T-helper 1 cell treated with Interleukin-12 subunit alpha and Interleukin-12 subunit beta and Interleukin-4 antibody, amounts not matched to agents 30 ng/mL and 1 ng/mL, for 36 hours (primary cell): ENCODE data around the gene NUMB. TPM values are rescaled to one million over a fixed set of nuclear protein-coding genes. Genes with fewer than 3 reads are reported as not detected.

ENCODE experiments used
- intact Hi-C: fragments of 100-400 bp; cut with micrococcal nuclease; formaldehyde crosslinking; loops from one replicate; pipeline ENCODE4 v1.15.1; 2024
- total RNA-seq: library from RNA; stranded (reverse); gene quantifications from 2 replicates; pipeline ENCODE4 v1.2.3, GENCODE V29; 2022

The NUMB gene
- total RNA-seq, 1 donor from 2014 or later = 61.6 TPM

GRCh38 chr14:73466861-73467260 is 8.5 kb upstream of the NUMB start:
- intact Hi-C loops = no loop called here

DNA sequence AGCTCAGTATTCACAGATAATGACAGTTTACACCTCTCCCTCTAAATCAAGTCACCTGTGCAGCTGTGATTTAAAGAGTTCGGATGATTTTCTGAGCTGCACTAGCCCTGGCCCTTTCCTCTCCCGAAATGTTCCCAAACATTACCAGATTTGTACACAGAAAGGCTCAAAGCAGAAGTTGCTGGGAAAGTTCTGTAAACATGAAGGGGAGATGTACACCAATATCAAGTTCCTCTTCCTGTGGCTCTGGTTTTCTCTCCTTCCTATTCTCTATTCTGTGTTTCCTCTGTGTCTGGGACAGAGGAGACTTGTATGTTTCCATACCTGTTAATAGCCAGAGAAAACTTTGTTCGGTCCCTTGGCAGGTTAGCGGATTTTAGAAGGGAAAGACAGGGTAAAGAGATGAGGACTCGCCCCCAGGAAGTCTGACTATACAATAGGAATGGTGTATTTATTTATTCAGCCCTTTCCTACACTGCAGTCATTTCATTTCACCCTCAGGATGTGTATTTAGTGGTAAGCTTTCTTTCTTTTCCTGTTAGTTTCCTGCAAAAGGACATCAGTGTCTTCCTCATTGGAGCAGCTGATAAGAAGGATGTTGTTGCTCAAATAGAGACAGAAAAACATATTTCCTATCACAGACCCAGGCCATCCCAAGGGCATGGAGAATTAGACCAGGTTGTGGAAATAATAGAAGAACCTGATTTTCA is 7.6 kb upstream of the NUMB start:
- intact Hi-C loops = no loop called here

DNA sequence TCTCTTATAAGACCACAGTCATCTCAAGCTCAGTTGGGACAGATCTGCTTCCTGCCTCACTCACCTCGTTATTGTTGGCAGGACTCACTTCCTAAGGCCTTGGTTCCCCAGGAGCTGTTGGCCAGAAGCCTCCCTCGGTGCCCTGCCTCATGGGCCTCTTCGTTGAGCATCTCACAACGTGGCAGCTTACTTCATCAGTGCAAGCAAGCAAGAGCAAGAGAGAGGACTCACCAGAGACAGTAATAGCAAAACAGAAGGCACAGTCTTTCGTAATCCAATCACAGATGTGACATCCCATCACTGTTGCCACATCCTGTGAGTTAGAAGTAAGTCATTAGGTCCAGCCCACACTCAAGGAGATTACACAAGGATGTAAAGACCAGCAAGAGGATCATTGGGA is 5.1 kb upstream of the NUMB start:
- intact Hi-C loops = no loop called here

GRCh38 chr14:73462815-73463214 is 4.5 kb upstream of the NUMB start:
- intact Hi-C loops = no loop called here

DNA sequence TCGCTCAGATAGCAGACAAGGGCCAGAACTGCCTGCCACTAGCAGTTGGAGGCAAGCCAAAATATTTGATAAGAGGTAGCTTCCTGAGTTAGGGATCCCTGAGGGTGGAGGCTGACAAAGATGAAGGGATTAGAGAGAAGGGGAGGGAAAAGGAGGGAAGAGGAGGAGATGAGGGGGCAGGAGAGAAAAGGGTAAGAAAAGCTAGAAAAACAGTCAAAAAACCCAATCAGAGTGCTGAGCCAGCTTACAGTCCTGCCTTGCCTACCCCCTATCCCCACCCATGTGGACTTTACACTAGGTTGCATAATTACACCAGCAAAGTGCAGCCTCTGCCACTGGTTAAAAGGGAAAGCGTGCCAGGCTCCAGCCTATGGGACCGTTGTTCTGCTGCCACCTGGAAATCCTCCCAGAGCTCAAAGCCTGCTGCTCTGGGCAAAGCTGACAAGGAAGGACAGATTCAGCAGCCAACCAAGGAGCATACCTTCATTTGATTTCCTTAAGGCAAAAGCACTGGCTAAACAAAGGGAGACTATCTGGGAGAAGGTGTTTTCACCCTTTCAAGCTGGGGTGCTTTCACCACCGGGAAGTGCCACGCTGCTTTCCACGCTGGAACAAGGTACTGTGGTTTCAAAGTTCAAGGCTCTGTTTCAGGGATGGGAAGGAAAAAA is 3.8 kb upstream of the NUMB start:
- intact Hi-C loops = no loop called here

GRCh38 chr14:73461478-73462047 is 3.2 kb upstream of the NUMB start:
- intact Hi-C loops = no loop called here

- intact Hi-C loops = no loop called here
Measured at GRCh38 chr14:73460691-73461127, 2.4 kb upstream of the NUMB start.

- intact Hi-C loops = loop anchor here (5.0 kb wide), 3 partner anchors 163 to 943 kb away; no protein-coding TSS in a partner anchor
Measured at GRCh38 chr14:73459959-73460358, 1.6 kb upstream of the NUMB start.

GRCh38 chr14:73457924-73458182 is 493 bp downstream of the NUMB start:
- intact Hi-C loops = loop anchor here (1.0 to 5.0 kb wide), 12 partner anchors 14 to 1035 kb away; partner anchors contain the start of genes ALDH6A1, DNAL1, ISCA2 and LIN52

- intact Hi-C loops = loop anchor here (5.0 kb wide), 3 partner anchors 160 to 940 kb away; no protein-coding TSS in a partner anchor
Measured at GRCh38 chr14:73457041-73457923, 1.1 kb downstream of the NUMB start.

GRCh38 chr14:73455294-73455693 is 3.1 kb downstream of the NUMB start:
- intact Hi-C loops = loop anchor here (5.0 kb wide), 3 partner anchors 158 to 938 kb away; no protein-coding TSS in a partner anchor

- intact Hi-C loops = no loop called here
Measured at GRCh38 chr14:73452341-73453186, 5.8 kb downstream of the NUMB start.

GRCh38 chr14:73443758-73444157 is 14.6 kb downstream of the NUMB start:
- intact Hi-C loops = no loop called here

DNA sequence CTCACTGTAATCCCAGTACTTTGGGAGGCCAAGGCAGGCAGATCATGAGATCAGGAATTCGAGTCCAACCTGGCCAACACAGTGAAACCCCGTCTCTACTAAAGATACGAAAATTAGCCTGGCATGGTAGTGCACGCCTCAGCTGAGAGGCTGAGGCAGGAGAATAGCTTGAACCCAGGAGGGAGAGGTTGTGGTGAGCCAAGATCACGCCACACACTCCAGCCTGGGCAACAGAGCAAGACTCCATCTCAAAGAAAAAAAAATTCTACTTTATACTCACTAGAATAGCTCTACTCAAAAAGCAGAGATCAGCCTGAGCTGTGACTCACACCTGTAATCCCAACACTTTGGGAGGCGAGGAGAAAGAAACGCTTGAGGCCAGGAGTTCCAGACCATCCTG is 17.1 kb downstream of the NUMB start:
- intact Hi-C loops = no loop called here

DNA sequence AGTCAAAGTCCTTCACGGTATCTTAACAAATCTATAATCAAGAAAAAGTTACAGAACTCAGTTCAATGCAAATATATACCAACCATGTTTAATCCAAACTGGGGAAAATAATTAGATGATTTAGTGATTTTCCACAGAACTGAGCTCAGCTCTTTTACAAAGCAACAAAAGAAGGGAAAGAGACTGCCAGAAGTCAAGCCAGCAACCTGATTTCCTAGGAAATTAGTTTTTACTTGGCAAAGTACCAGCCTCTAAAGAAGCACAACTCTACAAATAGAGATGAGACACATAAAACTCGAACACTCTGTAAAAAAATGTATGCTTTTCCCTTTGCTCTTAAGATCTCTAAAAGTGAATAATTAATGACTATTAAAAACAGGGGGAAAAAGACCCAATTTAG is 19.4 kb downstream of the NUMB start:
- intact Hi-C loops = no loop called here

DNA sequence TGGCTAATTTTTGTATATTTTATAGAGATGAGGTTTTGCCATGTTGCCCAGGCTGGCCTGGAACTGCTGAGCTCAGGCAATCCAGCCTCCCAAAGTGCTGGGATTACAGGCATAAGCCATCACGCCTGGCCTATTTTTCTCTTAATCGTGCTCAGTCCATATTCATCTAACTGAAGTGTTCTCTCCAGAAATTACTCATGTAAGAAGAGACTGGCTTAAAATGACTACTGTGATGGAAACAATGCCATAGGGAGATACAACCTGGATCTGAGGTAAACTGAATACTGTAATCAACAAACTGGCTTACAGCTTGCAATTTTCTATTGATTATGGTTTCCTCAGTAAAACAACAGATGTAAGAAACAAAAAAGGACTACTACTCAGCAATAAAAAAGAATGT is 21.1 kb downstream of the NUMB start:
- intact Hi-C loops = no loop called here

DNA sequence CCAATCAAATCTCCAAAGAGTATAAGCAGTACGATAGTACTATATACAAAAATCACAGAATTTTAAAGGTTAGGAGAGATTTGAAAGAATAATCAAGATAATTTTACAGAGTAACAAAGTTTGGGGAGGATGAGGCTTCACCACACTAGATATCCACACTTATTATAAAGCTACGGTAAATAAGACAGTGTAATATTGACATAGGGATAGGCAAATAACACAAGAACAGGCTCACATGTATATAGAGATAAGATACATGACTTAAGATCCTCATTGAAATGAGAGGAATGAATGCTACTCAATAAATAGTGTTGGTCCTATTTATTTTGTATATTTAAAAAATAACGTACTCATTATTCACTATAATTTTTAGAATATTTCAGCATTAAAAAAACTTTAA is 26.2 kb downstream of the NUMB start:
- intact Hi-C loops = no loop called here

DNA sequence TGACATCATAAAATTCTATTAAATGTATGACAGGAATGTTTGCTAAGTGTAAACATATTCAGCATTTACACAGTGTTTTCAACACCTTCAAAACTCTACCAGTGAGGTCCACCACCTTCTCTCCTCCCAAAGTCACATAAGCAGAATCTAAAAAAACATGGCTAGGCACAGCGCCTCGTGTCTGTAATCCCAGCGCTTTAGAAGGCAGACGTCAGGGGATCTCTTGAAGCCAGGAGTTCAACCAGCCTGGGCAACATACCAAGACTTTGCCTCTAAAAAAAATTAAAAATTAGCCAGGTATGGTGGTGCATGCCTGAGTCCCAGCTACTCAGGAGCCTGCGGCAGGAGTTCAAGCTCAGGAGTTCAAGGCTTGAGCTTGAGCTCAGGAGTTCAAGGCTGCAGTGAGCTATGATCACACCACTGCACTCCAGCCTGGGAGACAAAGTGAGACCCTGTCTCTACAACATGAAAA is 30.0 kb downstream of the NUMB start:
- intact Hi-C loops = no loop called here

- intact Hi-C loops = no loop called here
Measured at GRCh38 chr14:73427516-73428264, 30.7 kb downstream of the NUMB start.

DNA sequence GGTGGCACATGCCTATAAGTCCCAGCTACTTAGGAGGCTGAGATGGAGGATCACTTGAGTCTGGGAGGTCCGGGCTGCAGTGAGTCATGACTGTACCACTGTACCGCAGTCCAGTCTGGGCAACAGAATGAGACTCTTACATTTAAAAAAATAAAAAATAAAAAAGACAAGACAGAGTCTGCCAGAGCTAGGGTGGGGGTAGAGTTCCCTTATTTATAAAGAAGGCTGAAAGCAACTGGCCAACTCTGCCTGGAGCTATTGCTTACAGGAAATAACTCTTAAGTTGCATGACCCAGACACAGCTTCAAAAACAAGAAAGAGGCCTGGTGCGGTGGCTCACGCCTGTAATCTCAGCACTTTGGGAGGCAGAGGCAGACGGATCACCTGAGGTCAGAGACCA is 31.5 kb downstream of the NUMB start:
- intact Hi-C loops = no loop called here
